Measurements from ENCODE around the gene FAM13C. TPM values are rescaled to one million over a fixed set of nuclear protein-coding genes. Genes with fewer than 3 reads are reported as not detected.

Gene FAM13C
- polyA plus RNA-seq, result 89.3 and 92.7 TPM in 2 replicates
- polyA minus RNA-seq, result 198 and 231 TPM in 2 replicates

DNA sequence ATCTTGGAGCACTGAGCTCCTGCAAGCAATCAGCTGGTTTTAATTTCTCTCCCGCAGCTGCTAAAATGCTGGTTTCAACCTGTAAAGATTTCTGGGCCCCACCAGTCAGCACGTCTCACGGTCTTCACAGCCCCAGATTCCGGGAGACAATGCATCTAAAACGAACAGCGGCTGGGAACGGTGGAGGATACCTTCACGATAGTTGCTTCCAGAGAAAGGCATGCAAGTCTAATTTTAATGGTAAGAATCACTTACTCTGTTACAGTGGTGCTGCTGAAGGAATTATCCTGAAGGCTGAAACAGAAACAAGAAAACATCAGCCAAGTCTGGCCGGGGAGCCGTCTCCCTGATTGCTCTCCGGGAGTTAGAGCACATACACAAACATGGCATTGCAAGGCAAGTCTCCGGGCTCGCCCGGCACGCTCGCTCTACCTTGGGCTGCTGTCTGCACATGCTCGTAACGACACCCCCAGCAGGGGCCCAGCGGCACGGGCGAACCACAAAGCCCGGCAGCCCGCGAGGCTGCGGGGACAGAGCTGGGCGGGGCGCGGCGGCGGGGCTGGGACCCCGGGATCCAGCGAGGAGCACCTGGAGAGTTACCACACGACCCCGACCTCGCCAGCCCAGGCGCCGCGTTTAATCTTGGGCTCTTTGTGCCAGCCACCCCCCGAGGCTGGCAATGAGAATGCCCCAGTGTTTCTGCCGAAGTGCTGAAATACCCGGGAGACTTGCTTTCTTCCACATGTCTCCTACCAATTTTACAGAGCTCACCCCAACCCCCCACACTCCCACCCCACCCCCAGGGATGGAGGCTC lies at the start of gene FAM13C:
Gene FAM13C (minus strand): TSS at position 406 of the 815 bp plus-strand sequence. CDS start 89 bp downstream, at position 317.
- no peaks in the 10 kb centered on the region for H3K27me3 ChIP-seq (ENCODE audit: insufficient read depth, low read depth, low read length)
- no peaks in the 10 kb centered on the region for H4K20me1 ChIP-seq (ENCODE audit: insufficient read depth)
- no peaks in the 10 kb centered on the region for H3K36me3 ChIP-seq (ENCODE audit: insufficient read depth, low read length)
- H3K4me2 ChIP-seq (ENCODE audit: low read length), result peak within 1 kb of the TSS; percentile 100
- no peaks in the 10 kb centered on the region for H3K9me3 ChIP-seq (ENCODE audit: low read length)
- TF ChIP-seq RAD21 (conservative IDR thresholded peaks at IDR 0.05) (no peak), MXI1 (conservative IDR thresholded peaks at IDR 0.05; ENCODE audit: poor library complexity, severe bottlenecking) (peak; percentile 88), SMC3 (conservative IDR thresholded peaks at IDR 0.05; ENCODE audit: poor library complexity) (peak; percentile 57), EZH2 (IDR thresholded peaks at IDR 0.05; ENCODE audit: borderline replicate concordance, insufficient read depth, low read length, poor library complexity, severe bottlenecking) (no peak), POLR2AphosphoS5 (IDR thresholded peaks at IDR 0.05) (peak; percentile 82), CTCF (IDR thresholded peaks at IDR 0.05; ENCODE audit: poor library complexity, severe bottlenecking) (no peak), TAF1 (IDR thresholded peaks at IDR 0.05; ENCODE audit: low read depth) (no peak), EP300 (conservative IDR thresholded peaks at IDR 0.05; ENCODE audit: poor library complexity, severe bottlenecking) (peak; percentile 49)
- TF ChIP-seq, protein P1, sequence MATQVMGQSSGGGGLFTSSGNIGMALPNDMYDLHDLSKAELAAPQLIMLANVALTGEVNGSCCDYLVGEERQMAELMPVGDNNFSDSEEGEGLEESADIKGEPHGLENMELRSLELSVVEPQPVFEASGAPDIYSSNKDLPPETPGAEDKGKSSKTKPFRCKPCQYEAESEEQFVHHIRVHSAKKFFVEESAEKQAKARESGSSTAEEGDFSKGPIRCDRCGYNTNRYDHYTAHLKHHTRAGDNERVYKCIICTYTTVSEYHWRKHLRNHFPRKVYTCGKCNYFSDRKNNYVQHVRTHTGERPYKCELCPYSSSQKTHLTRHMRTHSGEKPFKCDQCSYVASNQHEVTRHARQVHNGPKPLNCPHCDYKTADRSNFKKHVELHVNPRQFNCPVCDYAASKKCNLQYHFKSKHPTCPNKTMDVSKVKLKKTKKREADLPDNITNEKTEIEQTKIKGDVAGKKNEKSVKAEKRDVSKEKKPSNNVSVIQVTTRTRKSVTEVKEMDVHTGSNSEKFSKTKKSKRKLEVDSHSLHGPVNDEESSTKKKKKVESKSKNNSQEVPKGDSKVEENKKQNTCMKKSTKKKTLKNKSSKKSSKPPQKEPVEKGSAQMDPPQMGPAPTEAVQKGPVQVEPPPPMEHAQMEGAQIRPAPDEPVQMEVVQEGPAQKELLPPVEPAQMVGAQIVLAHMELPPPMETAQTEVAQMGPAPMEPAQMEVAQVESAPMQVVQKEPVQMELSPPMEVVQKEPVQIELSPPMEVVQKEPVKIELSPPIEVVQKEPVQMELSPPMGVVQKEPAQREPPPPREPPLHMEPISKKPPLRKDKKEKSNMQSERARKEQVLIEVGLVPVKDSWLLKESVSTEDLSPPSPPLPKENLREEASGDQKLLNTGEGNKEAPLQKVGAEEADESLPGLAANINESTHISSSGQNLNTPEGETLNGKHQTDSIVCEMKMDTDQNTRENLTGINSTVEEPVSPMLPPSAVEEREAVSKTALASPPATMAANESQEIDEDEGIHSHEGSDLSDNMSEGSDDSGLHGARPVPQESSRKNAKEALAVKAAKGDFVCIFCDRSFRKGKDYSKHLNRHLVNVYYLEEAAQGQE (IDR thresholded peaks at IDR 0.05; ENCODE audit: borderline replicate concordance), result peak; percentile 86
- H3K79me2 ChIP-seq (replicated peaks; ENCODE audit: insufficient read depth, low read length), result peaks cover 51% of the 10 kb centered on the region
- no peaks in the 10 kb centered on the region for H3K9me2 ChIP-seq (ENCODE audit: insufficient read depth, low read length)
- H3K9ac ChIP-seq (ENCODE audit: low read length), result peak within 1 kb of the TSS; percentile 85
- peak within 1 kb of the TSS; percentile 41 for H2AFZ ChIP-seq (ENCODE audit: low read depth, low read length)
- H3K27ac ChIP-seq (ENCODE audit: low read length), result peak within 1 kb of the TSS; percentile 99
- peaks cover 9% of the 10 kb centered on the region for H3F3A ChIP-seq (ENCODE audit: insufficient read depth, low read length, poor library complexity, severe bottlenecking)
- H3K4me3 ChIP-seq (ENCODE audit: low read length), result peak within 1 kb of the TSS; percentile 72

DNA sequence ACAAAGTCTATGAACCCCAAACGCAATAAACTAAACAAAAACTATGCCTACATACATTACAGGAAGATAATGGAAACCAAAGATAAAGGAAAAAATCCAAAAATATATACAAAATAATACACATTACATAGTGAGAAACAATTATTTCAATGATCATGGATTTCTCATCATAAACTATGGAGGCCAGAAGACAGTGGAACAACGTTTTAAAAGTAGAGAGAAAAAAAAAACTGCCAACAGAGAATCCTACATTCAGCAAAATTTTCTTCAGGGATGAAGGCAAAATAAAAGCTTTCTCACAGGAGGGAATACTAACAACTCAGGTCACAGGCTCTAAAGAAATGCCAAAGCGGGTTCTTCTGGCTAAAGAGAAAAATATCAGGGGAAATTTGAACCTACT lies 42.9 kb upstream of the FAM13C start:
- H3K9me2 ChIP-seq (ENCODE audit: insufficient read depth, low read length), result no peaks in the 10 kb centered on the region
- H2AFZ ChIP-seq (ENCODE audit: low read depth, low read length), result no peak overlapping the region
- no peak overlapping the region for H3K4me2 ChIP-seq (ENCODE audit: low read length)
- no peaks in the 10 kb centered on the region for H3K79me2 ChIP-seq (replicated peaks; ENCODE audit: insufficient read depth, low read length)
- no peaks in the 10 kb centered on the region for H3K9me3 ChIP-seq (ENCODE audit: low read length)
- TF ChIP-seq TAF1 (IDR thresholded peaks at IDR 0.05; ENCODE audit: low read depth) (no peak), EP300 (conservative IDR thresholded peaks at IDR 0.05; ENCODE audit: poor library complexity, severe bottlenecking) (no peak), RAD21 (conservative IDR thresholded peaks at IDR 0.05) (no peak), MXI1 (conservative IDR thresholded peaks at IDR 0.05; ENCODE audit: poor library complexity, severe bottlenecking) (no peak)
- no peaks in the 10 kb centered on the region for H3K36me3 ChIP-seq (ENCODE audit: insufficient read depth, low read length)
- H4K20me1 ChIP-seq (ENCODE audit: insufficient read depth), result no peaks in the 10 kb centered on the region
- no peak overlapping the region for H3K9ac ChIP-seq (ENCODE audit: low read length)
- no peaks in the 10 kb centered on the region for H3K27me3 ChIP-seq (ENCODE audit: insufficient read depth, low read depth, low read length)
- no peaks in the 10 kb centered on the region for H3F3A ChIP-seq (ENCODE audit: insufficient read depth, low read length, poor library complexity, severe bottlenecking)
- no peak overlapping the region for H3K27ac ChIP-seq (ENCODE audit: low read length)
- no peak overlapping the region for H3K4me3 ChIP-seq (ENCODE audit: low read length)

Data from neural cell (in vitro differentiated cells).